ENCODE results near the gene TOGARAM2.

Gene TOGARAM2

DNA sequence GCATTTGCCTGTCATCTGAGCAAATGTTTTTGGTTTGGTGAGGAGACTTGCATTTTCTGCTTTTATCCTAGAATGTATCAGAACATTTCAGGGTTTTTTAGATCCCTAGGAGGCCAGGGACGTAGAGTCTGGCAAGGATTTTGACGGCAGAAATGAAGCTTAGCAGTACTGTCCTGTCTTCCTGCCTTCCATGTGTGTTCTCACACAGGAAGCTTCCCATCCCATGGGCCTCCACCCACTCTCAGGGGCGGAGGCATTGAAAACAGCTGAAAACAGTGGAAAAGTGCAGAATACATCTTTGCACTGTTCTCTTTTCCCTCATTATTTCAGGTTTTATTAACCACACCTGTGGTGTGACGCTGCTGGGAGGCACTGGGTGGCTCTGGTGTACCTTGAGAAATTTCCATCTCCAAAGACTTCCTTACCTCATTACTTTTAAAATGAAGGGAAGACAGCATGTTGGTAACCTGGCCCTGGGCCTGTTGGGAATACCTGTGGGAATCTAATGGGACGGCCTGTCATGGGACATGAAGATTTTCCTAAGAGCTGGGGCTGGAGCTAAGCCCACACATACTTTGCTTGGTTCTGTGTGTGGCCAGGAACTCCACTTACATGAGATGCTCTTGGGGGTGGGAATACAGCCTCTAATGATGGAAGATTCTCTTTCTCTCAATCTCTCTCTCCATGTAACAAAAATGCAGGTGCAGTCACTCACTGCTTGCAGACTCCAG is 72.7 kb downstream of the TOGARAM2 start:
- in situ Hi-C loops (cut with MboI; ENCODE audit: low sequenced_read_pairs, unreplicated experiment), result no loop called here
- DNase-seq (ENCODE audit: low spot score), result no peak
- TF ChIP-seq CTCF (IDR thresholded peaks at IDR 0.05; ENCODE audit: borderline replicate concordance, control extremely low read depth, extremely low read depth, insufficient read depth, missing control alignments), result peak; percentile 20

GRCh38 chr2:29054430-29054829 is 73.3 kb downstream of the TOGARAM2 start:
- in situ Hi-C loops (cut with MboI; ENCODE audit: low sequenced_read_pairs, unreplicated experiment), result no loop called here
- TF ChIP-seq CTCF (IDR thresholded peaks at IDR 0.05; ENCODE audit: borderline replicate concordance, control extremely low read depth, extremely low read depth, insufficient read depth, missing control alignments), result no peak

DNA sequence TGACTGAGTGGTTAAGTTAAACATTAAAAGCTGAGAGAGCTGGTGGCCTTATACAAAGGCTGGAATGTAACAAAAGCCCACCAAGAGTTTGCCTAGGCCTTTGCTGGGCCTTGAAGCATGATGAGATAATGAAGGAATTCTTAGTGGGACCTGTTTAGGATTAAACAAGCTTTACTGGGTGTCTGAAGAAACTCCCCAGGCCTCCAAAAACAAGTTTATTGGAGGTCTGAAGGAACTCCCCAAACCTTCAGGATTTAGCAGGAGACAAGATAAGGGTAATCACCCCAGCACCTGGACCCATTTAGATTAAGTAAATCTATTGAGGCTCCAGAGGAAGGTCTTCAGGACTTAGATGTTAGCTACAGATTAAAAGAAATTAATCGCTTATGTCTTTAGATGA is 74.5 kb downstream of the TOGARAM2 start:
- in situ Hi-C loops (cut with MboI; ENCODE audit: low sequenced_read_pairs, unreplicated experiment), result no loop called here

More at GRCh38 chr2:29054430-29054829, 73.3 kb downstream of the TOGARAM2 start:
- DNase-seq (ENCODE audit: low spot score), result no peak

DNA sequence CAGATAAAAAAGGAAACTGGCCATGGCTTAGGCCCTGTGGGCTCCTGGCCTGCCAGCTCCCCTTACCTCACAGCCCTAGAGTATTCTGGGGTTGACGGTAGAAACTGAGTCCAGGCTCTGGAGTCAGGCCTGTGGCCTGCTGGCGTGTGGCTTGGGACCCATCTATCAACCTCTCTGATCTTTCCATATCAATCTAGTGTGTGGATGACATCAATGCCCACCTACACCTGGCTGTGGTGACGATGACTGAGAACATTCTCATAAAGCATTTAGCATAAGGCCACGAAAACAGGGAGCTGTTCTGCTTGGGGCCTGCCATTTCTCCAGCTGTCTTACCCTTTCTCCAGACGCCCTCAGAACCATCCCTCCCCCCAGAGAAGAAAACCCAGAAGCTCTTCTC is 75.4 kb downstream of the TOGARAM2 start:
- in situ Hi-C loops (cut with MboI; ENCODE audit: low sequenced_read_pairs, unreplicated experiment), result no loop called here
- no peak for TF ChIP-seq CTCF (IDR thresholded peaks at IDR 0.05; ENCODE audit: borderline replicate concordance, control extremely low read depth, extremely low read depth, insufficient read depth, missing control alignments)

More for the DNA sequence above, 74.5 kb downstream of the TOGARAM2 start:
- no peak for TF ChIP-seq CTCF (IDR thresholded peaks at IDR 0.05; ENCODE audit: borderline replicate concordance, control extremely low read depth, extremely low read depth, insufficient read depth, missing control alignments)
- DNase-seq (ENCODE audit: low spot score), result no peak

DNA sequence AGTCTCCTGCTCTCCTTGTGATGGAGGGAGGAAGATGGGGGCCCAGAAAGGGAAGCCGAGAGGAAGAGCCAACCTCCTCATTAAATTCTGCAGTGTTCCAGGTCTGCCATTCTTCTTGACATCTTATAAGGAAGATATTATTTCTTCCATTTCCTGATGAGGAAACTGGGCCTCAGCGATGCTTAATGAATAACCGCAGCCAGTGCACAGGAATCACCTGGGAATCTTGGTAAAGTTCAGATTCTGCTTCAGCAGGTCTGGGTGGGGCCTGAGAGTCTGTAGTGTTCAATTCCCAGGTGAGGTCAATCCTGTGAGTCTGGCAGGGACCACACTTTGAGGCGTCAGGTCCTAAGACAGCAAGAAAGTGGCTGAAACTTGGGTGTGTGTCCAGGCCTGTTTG is 75.9 kb downstream of the TOGARAM2 start:
- no peak for TF ChIP-seq CTCF (IDR thresholded peaks at IDR 0.05; ENCODE audit: borderline replicate concordance, control extremely low read depth, extremely low read depth, insufficient read depth, missing control alignments)
- DNase-seq (ENCODE audit: low spot score), result no peak
- in situ Hi-C loops (cut with MboI; ENCODE audit: low sequenced_read_pairs, unreplicated experiment), result no loop called here

More for the DNA sequence above, 75.4 kb downstream of the TOGARAM2 start:
- no peak for DNase-seq (ENCODE audit: low spot score)

GRCh38 chr2:29059624-29060023 is 78.5 kb downstream of the TOGARAM2 start:
- in situ Hi-C loops (cut with MboI; ENCODE audit: low sequenced_read_pairs, unreplicated experiment), result no loop called here
- TF ChIP-seq CTCF (IDR thresholded peaks at IDR 0.05; ENCODE audit: borderline replicate concordance, control extremely low read depth, extremely low read depth, insufficient read depth, missing control alignments), result no peak
- no peak for DNase-seq (ENCODE audit: low spot score)

Measured in GM13976 (cell line).